Thyroid gland (tissue), 4 donors: Measurements from ENCODE around the gene TOM1L2. TPM values are rescaled to one million over a fixed set of nuclear protein-coding genes. Genes with fewer than 3 reads are reported as not detected.

Source experiments
- DNase-seq, 2 donors: peaks; one replicate each; pipeline ENCODE4 v3.0.0-alpha.2; 2019
- H3K27ac ChIP-seq, 3 donors: fragments of 200-600 bp; sonication (generic); 1 replicate in 2 of 3; 2 replicates in 1 of 3; pipeline ENCODE4 v1.5.1; 2016 to 2019; ENCODE audit warnings: mild to moderate bottlenecking in 1 of 3, moderate library complexity in 1 of 3
- H3K27me3 ChIP-seq: fragments of 200-600 bp; sonication (generic); one replicate; pipeline ENCODE4 v1.5.1; 2019
- H3K36me3 ChIP-seq, 2 donors: fragments of 200-600 bp; sonication (generic); one replicate each; pipeline ENCODE4 v1.5.1; 2016 to 2019
- H3K4me1 ChIP-seq, 2 donors: fragments of 200-600 bp; sonication (generic); one replicate each; pipeline ENCODE4 v1.5.1; 2017 to 2019
- H3K4me3 ChIP-seq, 3 donors: fragments of 200-600 bp; sonication (generic); replicated peaks in 1 of 3; 1 replicate in 2 of 3; 2 replicates in 1 of 3; pipeline ENCODE4 v1.5.1; 2016; ENCODE audit warnings: mild to moderate bottlenecking in 1 of 3
- H3K9me3 ChIP-seq: fragments of 200-600 bp; sonication (generic); one replicate; pipeline ENCODE4 v1.5.1; 2017
- POLR2A ChIP-seq, 2 donors: fragments of 450-650 bp; IDR thresholded peaks; one replicate each; pipeline ENCODE4 v1.6.1; 2017; ENCODE audit warnings: antibody characterized with exemption in 2 of 2, mild to moderate bottlenecking in 2 of 2, moderate library complexity in 1 of 2
- WGBS, 2 donors: methylation state at CpG; one replicate each; pipeline ENCODE4 v1.1.5; 2017; 5-methylcytosine and 5-hydroxymethylcytosine counted together
- intact Hi-C: fragments of 100-400 bp; cut with DNase I; formaldehyde crosslinking; loops from one replicate; pipeline ENCODE4 v1.15.1; 2023
- total RNA-seq, 4 donors: library from RNA; depleted of rRNA; stranded (reverse); fragments of >200 nt; gene quantifications; one replicate each; pipeline ENCODE4 v1.2.3, GENCODE V29; 2016
- TF ChIP-seq, protein P1 (sequence below), 6 experiments: fragments of 200-600 bp in 3 of 6; fragments of 450-650 bp in 3 of 6; sonication (generic) in 3 of 6; IDR thresholded peaks; one replicate each; pipeline ENCODE4 v1.5.1; 2016 to 2019; ENCODE audit warnings: antibody characterized with exemption in 6 of 6, mild to moderate bottlenecking in 2 of 6, inconsistent platforms in 1 of 6, moderate library complexity in 1 of 6

Gene TOM1L2
- total RNA-seq, 4 donors from 2014 or later: 138 to 881 (median 257) TPM

DNA sequence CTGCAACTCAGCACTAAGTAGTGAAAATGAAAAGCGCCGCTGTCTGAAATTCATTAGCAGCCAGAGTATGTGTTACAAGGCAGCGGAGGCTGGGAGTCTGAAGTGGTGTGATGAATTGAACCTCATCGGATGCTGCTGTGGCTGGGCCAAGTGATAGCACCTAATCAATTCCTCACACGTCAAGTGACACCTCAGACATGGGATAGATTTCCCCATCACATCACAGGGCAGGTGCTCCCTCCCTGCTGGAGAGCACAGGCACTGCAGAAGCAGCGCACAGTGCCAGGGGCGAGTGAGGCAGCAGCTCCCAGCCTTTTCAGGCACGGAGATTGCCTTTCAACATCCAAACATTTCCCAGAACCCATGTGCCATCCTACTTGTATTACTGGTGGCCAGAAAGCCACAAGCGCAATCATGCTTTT is 32.7 kb upstream of the TOM1L2 start:
- WGBS, 2 donors: 90 to 91% methylated on average over 9 of the region's 9 CpGs
- intact Hi-C loops: no loop called here
- H3K4me1 ChIP-seq: no peaks in the 10 kb centered on the region
- DNase-seq: no peak
- TF ChIP-seq, protein P1, sequence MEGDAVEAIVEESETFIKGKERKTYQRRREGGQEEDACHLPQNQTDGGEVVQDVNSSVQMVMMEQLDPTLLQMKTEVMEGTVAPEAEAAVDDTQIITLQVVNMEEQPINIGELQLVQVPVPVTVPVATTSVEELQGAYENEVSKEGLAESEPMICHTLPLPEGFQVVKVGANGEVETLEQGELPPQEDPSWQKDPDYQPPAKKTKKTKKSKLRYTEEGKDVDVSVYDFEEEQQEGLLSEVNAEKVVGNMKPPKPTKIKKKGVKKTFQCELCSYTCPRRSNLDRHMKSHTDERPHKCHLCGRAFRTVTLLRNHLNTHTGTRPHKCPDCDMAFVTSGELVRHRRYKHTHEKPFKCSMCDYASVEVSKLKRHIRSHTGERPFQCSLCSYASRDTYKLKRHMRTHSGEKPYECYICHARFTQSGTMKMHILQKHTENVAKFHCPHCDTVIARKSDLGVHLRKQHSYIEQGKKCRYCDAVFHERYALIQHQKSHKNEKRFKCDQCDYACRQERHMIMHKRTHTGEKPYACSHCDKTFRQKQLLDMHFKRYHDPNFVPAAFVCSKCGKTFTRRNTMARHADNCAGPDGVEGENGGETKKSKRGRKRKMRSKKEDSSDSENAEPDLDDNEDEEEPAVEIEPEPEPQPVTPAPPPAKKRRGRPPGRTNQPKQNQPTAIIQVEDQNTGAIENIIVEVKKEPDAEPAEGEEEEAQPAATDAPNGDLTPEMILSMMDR (IDR thresholded peaks at IDR 0.05): no peak
- H3K4me3 ChIP-seq: no peak overlapping the region
- H3K36me3 ChIP-seq: no peaks in the 10 kb centered on the region
- H3K27ac ChIP-seq: no peak overlapping the region
- no peaks in the 10 kb centered on the region for H3K9me3 ChIP-seq
- no peaks in the 10 kb centered on the region for H3K27me3 ChIP-seq

DNA sequence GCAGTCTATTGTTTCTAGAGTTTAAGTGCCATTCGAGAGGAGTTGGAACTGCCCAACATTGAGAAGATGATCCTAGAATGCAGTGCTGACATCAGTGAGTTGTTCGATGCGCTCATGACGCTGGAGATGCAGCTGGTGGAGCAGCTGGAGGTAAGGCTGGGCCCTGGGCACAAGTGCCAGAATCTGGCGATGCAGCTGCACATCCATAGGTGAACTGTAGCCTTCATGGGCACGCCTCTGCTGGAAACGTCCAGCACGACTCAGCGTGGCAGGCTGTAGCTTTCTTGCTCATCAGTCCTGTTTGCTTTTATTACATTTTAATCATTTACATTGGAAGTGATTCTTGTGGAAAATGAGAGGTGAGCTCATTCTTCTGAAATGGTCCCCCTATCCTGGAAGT is 32.1 kb upstream of the TOM1L2 start:
- no peak for DNase-seq
- 83 to 92% methylated on average over 9 of the region's 9 CpGs for WGBS, 2 donors
- Histone ChIP-seq H3K9me3 (no peaks in the 10 kb centered on the region), H3K4me3 (no peak overlapping the region), H3K27me3 (no peaks in the 10 kb centered on the region), H3K27ac (no peak overlapping the region), H3K4me1 (no peaks in the 10 kb centered on the region), H3K36me3 (no peaks in the 10 kb centered on the region)
- no peak for TF ChIP-seq POLR2A (IDR thresholded peaks at IDR 0.05)
- TF ChIP-seq, protein P1 (IDR thresholded peaks at IDR 0.05): no peak
- intact Hi-C loops: no loop called here

DNA sequence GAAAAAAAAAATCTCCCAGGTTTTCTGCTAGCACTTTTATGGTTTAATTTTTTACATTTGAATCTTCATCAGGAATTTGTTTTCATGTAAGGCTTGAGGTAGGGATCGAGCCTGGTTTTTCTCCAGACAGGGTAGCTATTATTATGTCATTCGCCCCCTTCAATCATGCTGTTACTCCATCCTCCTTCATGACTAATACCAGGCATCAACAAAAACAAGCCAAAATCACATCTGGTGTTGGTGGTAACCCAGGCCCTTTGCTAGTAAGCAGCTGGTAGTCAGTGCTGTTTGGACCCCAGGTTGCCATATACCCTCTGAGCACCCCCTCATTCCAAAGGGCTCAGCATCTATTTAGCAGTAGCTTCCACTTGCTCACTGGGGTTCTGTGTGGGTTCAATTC is 30.0 kb upstream of the TOM1L2 start:
- 95 to 96% methylated on average over 2 of the region's 2 CpGs for WGBS, 2 donors
- H3K4me3 ChIP-seq: no peak overlapping the region
- DNase-seq: no peak
- H3K4me1 ChIP-seq: no peaks in the 10 kb centered on the region
- no peak overlapping the region for H3K27ac ChIP-seq
- no peaks in the 10 kb centered on the region for H3K9me3 ChIP-seq
- no peak for TF ChIP-seq POLR2A (IDR thresholded peaks at IDR 0.05)
- TF ChIP-seq, protein P1 (IDR thresholded peaks at IDR 0.05): no peak
- H3K36me3 ChIP-seq: no peaks in the 10 kb centered on the region
- intact Hi-C loops: no loop called here
- no peaks in the 10 kb centered on the region for H3K27me3 ChIP-seq

DNA sequence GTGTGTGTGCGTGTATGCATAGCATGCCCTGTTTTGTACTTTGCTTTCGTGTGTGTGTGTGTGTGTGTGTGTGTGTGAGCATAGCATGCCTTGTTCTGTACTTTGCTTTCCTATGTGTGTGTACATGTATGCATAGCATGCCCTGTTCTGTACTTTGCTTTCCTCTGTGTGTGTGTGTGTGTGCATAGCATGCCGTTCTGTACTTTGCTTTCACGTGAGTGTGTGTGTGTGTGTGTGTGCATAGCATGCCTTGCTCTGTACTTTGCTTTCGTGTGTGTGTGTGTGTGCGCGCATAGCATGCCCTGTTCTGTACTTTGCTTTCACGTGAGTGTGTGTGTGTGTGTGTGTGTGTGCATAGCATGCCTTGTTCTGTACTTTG is 27.8 kb upstream of the TOM1L2 start:
- Histone ChIP-seq H3K4me3 (no peak overlapping the region), H3K9me3 (no peaks in the 10 kb centered on the region), H3K4me1 (no peaks in the 10 kb centered on the region), H3K27ac (no peak overlapping the region), H3K27me3 (no peaks in the 10 kb centered on the region), H3K36me3 (no peaks in the 10 kb centered on the region)
- WGBS, 2 donors: 72 to 75% methylated on average over 8 of the region's 8 CpGs
- intact Hi-C loops: no loop called here
- TF ChIP-seq, protein P1 (IDR thresholded peaks at IDR 0.05): no peak
- no peak for TF ChIP-seq POLR2A (IDR thresholded peaks at IDR 0.05)
- no peak for DNase-seq

DNA sequence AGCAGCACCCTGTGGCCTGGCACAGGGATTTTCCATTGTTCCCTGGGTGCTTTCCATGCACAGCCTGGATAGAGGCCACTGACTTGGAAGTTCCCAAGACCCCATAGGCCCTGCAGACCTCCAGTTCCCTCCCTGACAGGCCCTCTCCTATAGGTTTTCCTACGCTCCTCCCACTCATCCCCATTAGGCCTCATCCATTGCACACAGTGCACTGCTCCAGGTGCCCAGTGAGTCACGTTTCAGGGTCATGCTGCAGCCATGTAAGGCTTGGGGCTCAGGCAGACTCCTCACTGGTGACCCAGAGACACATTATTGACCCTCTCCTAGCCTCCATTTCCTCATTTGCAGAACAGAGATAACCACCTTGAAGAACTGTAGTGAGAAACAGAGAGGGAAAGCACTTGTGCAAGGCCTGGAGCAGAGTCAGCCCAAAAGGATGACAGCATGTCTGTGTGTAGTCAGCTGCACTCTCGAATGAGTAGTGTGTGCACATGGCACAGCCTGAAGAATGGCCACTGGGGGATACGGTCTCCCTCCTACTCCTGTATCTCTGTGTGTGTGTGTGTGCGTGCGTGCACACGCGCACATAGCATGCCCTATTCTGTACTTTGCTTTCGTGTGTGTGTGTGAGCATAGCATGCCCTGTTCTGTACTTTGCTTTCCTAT is 27.3 kb upstream of the TOM1L2 start:
- TF ChIP-seq, protein P1 (IDR thresholded peaks at IDR 0.05): no peak
- no peak for TF ChIP-seq POLR2A (IDR thresholded peaks at IDR 0.05)
- DNase-seq: no peak
- intact Hi-C loops: loop anchor here (10.0 kb wide), 1 partner anchor 55 kb away; no protein-coding TSS in a partner anchor
- Histone ChIP-seq H3K36me3 (no peaks in the 10 kb centered on the region), H3K27me3 (no peaks in the 10 kb centered on the region), H3K27ac (no peak overlapping the region), H3K4me3 (no peak overlapping the region), H3K4me1 (no peaks in the 10 kb centered on the region), H3K9me3 (no peaks in the 10 kb centered on the region)
- 85 to 89% methylated on average over 9 of the region's 9 CpGs for WGBS, 2 donors
